SK-N-SH treated with all-trans-retinoic acid at 6 μM for 48 hours (cell line): ENCODE measurements around the gene LIMS1.

Experiments
- ATAC-seq: fragments of 200-7000 bp; cut with Tn5 transposase; 3 replicates; pipeline ENCODE4 v1.9.1; 2020; ENCODE audit warnings: mild to moderate bottlenecking, moderate library complexity
- BACH2 ChIP-seq: fragments of 250-450 bp; sonication (Bioruptor Pico); IDR thresholded peaks from 2 replicates; pipeline ENCODE4 v1.9.0; 2021; ENCODE audit warnings: mild to moderate bottlenecking, borderline replicate concordance
- CSDC2 ChIP-seq: fragments of 250-450 bp; sonication (Bioruptor Pico); IDR thresholded peaks from 2 replicates; pipeline ENCODE4 v1.5.0; 2020; ENCODE audit warnings: mild to moderate bottlenecking, moderate library complexity
- CSRNP3 ChIP-seq: fragments of 250-450 bp; sonication (Bioruptor Pico); IDR thresholded peaks from 2 replicates; pipeline ENCODE4 v1.5.1; 2021; ENCODE audit warnings: mild to moderate bottlenecking, moderate library complexity
- ESRRG ChIP-seq: fragments of 250-450 bp; sonication (Bioruptor Pico); IDR thresholded peaks from 2 replicates; pipeline ENCODE4 v1.6.1; 2021; ENCODE audit warnings: mild to moderate bottlenecking
- GLIS3 ChIP-seq: fragments of 250-450 bp; sonication (Bioruptor Pico); IDR thresholded peaks from 2 replicates; pipeline ENCODE4 v1.5.0; 2020; ENCODE audit warnings: mild to moderate bottlenecking, moderate library complexity
- ISL1 ChIP-seq: fragments of 250-450 bp; sonication (Bioruptor Pico); IDR thresholded peaks from 2 replicates; pipeline ENCODE4 v2.1.2; 2022; ENCODE audit warnings: mild to moderate bottlenecking, moderate library complexity
- OSR1 ChIP-seq: fragments of 250-450 bp; sonication (Bioruptor Pico); IDR thresholded peaks from 2 replicates; pipeline ENCODE4 v1.8.0; 2022; ENCODE audit warnings: moderate library complexity, mild to moderate bottlenecking, inconsistent platforms
- POU6F1 ChIP-seq: fragments of 250-450 bp; sonication (Bioruptor Pico); IDR thresholded peaks from 2 replicates; pipeline ENCODE4 v1.8.0; 2021; ENCODE audit warnings: low read depth, mild to moderate bottlenecking, moderate library complexity, borderline replicate concordance
- PPARA ChIP-seq: fragments of 250-450 bp; sonication (Bioruptor Pico); IDR thresholded peaks from 2 replicates; pipeline ENCODE4 v1.5.0; 2020; ENCODE audit warnings: mild to moderate bottlenecking, borderline replicate concordance
- SNAI2 ChIP-seq: fragments of 250-450 bp; sonication (Bioruptor Pico); IDR thresholded peaks from 2 replicates; pipeline ENCODE4 v1.5.0; 2020; ENCODE audit warnings: mild to moderate bottlenecking, moderate library complexity
- TCF4 ChIP-seq: fragments of 250-450 bp; sonication (Bioruptor Pico); IDR thresholded peaks from 2 replicates; pipeline ENCODE4 v1.8.0; 2021; ENCODE audit warnings: mild to moderate bottlenecking, moderate library complexity, borderline replicate concordance
- TOX ChIP-seq: fragments of 250-450 bp; sonication (Bioruptor Pico); IDR thresholded peaks from 2 replicates; pipeline ENCODE4 v1.8.0; 2021; ENCODE audit warnings: mild to moderate bottlenecking, moderate library complexity, borderline replicate concordance
- TSHZ2 ChIP-seq: fragments of 250-450 bp; sonication (Bioruptor Pico); IDR thresholded peaks from 2 replicates; pipeline ENCODE4 v1.5.0; 2020; ENCODE audit warnings: mild to moderate bottlenecking, moderate library complexity
- ZC3H10 ChIP-seq: fragments of 250-450 bp; sonication (Bioruptor Pico); IDR thresholded peaks from 2 replicates; pipeline ENCODE4 v1.5.1; 2021; ENCODE audit warnings: mild to moderate bottlenecking, moderate library complexity
- ZFP3 ChIP-seq: fragments of 250-450 bp; sonication (Bioruptor Pico); IDR thresholded peaks from 2 replicates; pipeline ENCODE4 v1.5.0; 2020; ENCODE audit warnings: mild to moderate bottlenecking, moderate library complexity
- ZFP30 ChIP-seq: fragments of 450-650 bp; formaldehyde crosslinking; IDR thresholded peaks from 2 replicates; pipeline ENCODE4 v1.5.0; 2022; ENCODE audit warnings: mild to moderate bottlenecking, moderate library complexity
- ZNF565 ChIP-seq: fragments of 450-650 bp; formaldehyde crosslinking; conservative IDR thresholded peaks from 2 replicates; pipeline ENCODE4 v1.5.0; 2020; ENCODE audit warnings: low read depth, mild to moderate bottlenecking, moderate library complexity
- ZNF70 ChIP-seq: fragments of 450-650 bp; formaldehyde crosslinking; IDR thresholded peaks from 2 replicates; pipeline ENCODE4 v1.5.0; 2020; ENCODE audit warnings: mild to moderate bottlenecking, moderate library complexity
- ZNF8 ChIP-seq: fragments of 450-650 bp; formaldehyde crosslinking; IDR thresholded peaks from 2 replicates; pipeline ENCODE4 v1.5.0; 2020; ENCODE audit warnings: mild to moderate bottlenecking, moderate library complexity
- TF ChIP-seq, protein P1 (sequence below): fragments of 250-450 bp; sonication (Bioruptor Pico); IDR thresholded peaks from 2 replicates; pipeline ENCODE4 v1.8.0; 2020; ENCODE audit warnings: mild to moderate bottlenecking, moderate library complexity, borderline replicate concordance

LIMS1 gene

GRCh38 chr2:108552566-108552965, 18.3 kb downstream of the LIMS1 start:
- no peak for TF ChIP-seq OSR1
- no peak for TF ChIP-seq ZC3H10 (CRISPR knock-in tag)
- TF ChIP-seq, protein P1, sequence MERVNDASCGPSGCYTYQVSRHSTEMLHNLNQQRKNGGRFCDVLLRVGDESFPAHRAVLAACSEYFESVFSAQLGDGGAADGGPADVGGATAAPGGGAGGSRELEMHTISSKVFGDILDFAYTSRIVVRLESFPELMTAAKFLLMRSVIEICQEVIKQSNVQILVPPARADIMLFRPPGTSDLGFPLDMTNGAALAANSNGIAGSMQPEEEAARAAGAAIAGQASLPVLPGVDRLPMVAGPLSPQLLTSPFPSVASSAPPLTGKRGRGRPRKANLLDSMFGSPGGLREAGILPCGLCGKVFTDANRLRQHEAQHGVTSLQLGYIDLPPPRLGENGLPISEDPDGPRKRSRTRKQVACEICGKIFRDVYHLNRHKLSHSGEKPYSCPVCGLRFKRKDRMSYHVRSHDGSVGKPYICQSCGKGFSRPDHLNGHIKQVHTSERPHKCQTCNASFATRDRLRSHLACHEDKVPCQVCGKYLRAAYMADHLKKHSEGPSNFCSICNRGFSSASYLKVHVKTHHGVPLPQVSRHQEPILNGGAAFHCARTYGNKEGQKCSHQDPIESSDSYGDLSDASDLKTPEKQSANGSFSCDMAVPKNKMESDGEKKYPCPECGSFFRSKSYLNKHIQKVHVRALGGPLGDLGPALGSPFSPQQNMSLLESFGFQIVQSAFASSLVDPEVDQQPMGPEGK (CRISPR knock-in tag): no peak
- no peak for TF ChIP-seq ISL1 (CRISPR knock-in tag)
- no peak for ATAC-seq

- no peak for TF ChIP-seq ZNF70
- TF ChIP-seq, protein P1 (CRISPR knock-in tag): no peak
- no peak for ATAC-seq
Observed at GRCh38 chr2:108553209-108553919, 19.1 kb downstream of the LIMS1 start.

DNA sequence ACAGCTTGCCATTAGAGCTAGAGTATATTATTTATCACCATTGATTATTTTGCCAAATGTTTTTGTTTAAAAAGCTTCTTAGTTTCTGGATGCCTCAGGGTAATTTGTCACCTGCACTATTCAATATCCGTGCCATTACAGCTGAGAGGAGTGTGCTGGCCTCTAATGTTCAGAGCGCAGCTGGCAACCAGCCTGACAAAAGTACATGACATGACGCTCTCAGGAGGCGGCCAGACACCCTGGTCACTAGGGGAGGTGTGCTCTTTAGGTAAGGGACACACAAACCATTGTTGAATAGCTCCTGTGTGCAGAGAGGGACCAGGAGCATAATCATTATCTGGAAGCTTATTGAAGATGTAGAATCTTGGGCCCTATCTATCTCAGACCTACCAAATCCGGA, 20.3 kb downstream of the LIMS1 start:
- TF ChIP-seq TOX (CRISPR knock-in tag): no peak
- TF ChIP-seq OSR1: no peak
- TF ChIP-seq ISL1 (CRISPR knock-in tag): no peak
- no peak for TF ChIP-seq POU6F1 (CRISPR knock-in tag)
- no peak for TF ChIP-seq SNAI2 (CRISPR knock-in tag)
- TF ChIP-seq, protein P1 (CRISPR knock-in tag): no peak
- no peak for TF ChIP-seq ESRRG (CRISPR knock-in tag)
- TF ChIP-seq GLIS3: no peak
- no peak for TF ChIP-seq ZNF8
- TF ChIP-seq ZNF565: no peak
- no peak for TF ChIP-seq ZC3H10 (CRISPR knock-in tag)
- no peak for TF ChIP-seq ZNF70
- TF ChIP-seq BACH2 (CRISPR knock-in tag): no peak
- TF ChIP-seq ZFP3 (CRISPR knock-in tag): no peak
- no peak for TF ChIP-seq TSHZ2 (CRISPR knock-in tag)
- ATAC-seq: no peak

- no peak for ATAC-seq
- TF ChIP-seq, protein P1 (CRISPR knock-in tag): no peak
- no peak for TF ChIP-seq TCF4 (CRISPR knock-in tag)
- no peak for TF ChIP-seq ZFP30 (CRISPR knock-in tag)
- TF ChIP-seq CSDC2 (CRISPR knock-in tag): no peak
- no peak for TF ChIP-seq SNAI2 (CRISPR knock-in tag)
- TF ChIP-seq CSRNP3 (CRISPR knock-in tag): no peak
- TF ChIP-seq PPARA (CRISPR knock-in tag): no peak
Observed at GRCh38 chr2:108555572-108555971, 21.3 kb downstream of the LIMS1 start.
